RWPE2 (cell line): ENCODE data around the gene DCLRE1B.
A peak's percentile ranks its signal among the peaks of the same experiment; 100 is the strongest.

Experiments
- ATAC-seq: fragments of 200-7000 bp; cut with Tn5 transposase; 3 replicates; pipeline ENCODE4 v1.9.1; 2021; ENCODE audit warnings: low read depth
- DNase-seq: peaks from one replicate; pipeline ENCODE4 v3.0.0-alpha.2; 2020; ENCODE audit warnings: low spot score
- H3K27ac ChIP-seq: fragments of 450-650 bp; 2 replicates; pipeline ENCODE4 v1.5.1; 2017; ENCODE audit warnings: mild to moderate bottlenecking; ENCODE audit not compliant: poor library complexity, severe bottlenecking
- H3K27me3 ChIP-seq: fragments of 250-450 bp; sonication (Bioruptor Pico); 2 replicates; pipeline ENCODE4 v1.5.1; 2021; ENCODE audit warnings: mild to moderate bottlenecking, moderate library complexity; ENCODE audit not compliant: insufficient read depth, poor library complexity, severe bottlenecking
- H3K36me3 ChIP-seq: fragments of 250-450 bp; sonication (Bioruptor Pico); 2 replicates; pipeline ENCODE4 v1.5.1; 2020; ENCODE audit warnings: low read depth, mild to moderate bottlenecking, moderate library complexity
- H3K4me1 ChIP-seq: fragments of 250-450 bp; sonication (Bioruptor Pico); 2 replicates; pipeline ENCODE4 v1.5.1; 2021; ENCODE audit warnings: mild to moderate bottlenecking, moderate library complexity; ENCODE audit not compliant: insufficient read depth, poor library complexity, severe bottlenecking
- H3K4me3 ChIP-seq: fragments of 250-450 bp; sonication (Bioruptor Pico); 2 replicates; pipeline ENCODE4 v1.5.1; 2021; ENCODE audit warnings: mild to moderate bottlenecking, moderate library complexity; ENCODE audit not compliant: severe bottlenecking
- H3K9me3 ChIP-seq: fragments of 250-450 bp; sonication (Bioruptor Pico); 2 replicates; pipeline ENCODE4 v1.5.1; 2021; ENCODE audit warnings: mild to moderate bottlenecking, moderate library complexity; ENCODE audit not compliant: severe bottlenecking
- TF ChIP-seq, protein P1 (sequence below): fragments of 450-650 bp; IDR thresholded peaks from one replicate; pipeline ENCODE4 v1.5.1; 2017; ENCODE audit warnings: mild to moderate bottlenecking, moderate library complexity; ENCODE audit not compliant: poor library complexity, severe bottlenecking

Gene DCLRE1B

GRCh38 chr1:113901191-113901590, 3.9 kb upstream of the DCLRE1B start:
- no peak for DNase-seq
- Histone ChIP-seq H3K36me3 (peaks cover 44% of the 10 kb centered on the region), H3K9me3 (no peaks in the 10 kb centered on the region), H3K27me3 (no peaks in the 10 kb centered on the region), H3K4me3 (no peak overlapping the region), H3K4me1 (peaks cover 6% of the 10 kb centered on the region), H3K27ac (no peak overlapping the region)
- no peak for ATAC-seq
- TF ChIP-seq, protein P1, sequence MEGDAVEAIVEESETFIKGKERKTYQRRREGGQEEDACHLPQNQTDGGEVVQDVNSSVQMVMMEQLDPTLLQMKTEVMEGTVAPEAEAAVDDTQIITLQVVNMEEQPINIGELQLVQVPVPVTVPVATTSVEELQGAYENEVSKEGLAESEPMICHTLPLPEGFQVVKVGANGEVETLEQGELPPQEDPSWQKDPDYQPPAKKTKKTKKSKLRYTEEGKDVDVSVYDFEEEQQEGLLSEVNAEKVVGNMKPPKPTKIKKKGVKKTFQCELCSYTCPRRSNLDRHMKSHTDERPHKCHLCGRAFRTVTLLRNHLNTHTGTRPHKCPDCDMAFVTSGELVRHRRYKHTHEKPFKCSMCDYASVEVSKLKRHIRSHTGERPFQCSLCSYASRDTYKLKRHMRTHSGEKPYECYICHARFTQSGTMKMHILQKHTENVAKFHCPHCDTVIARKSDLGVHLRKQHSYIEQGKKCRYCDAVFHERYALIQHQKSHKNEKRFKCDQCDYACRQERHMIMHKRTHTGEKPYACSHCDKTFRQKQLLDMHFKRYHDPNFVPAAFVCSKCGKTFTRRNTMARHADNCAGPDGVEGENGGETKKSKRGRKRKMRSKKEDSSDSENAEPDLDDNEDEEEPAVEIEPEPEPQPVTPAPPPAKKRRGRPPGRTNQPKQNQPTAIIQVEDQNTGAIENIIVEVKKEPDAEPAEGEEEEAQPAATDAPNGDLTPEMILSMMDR, result no peak

GRCh38 chr1:113903501-113904292, 1.4 kb upstream of the DCLRE1B start:
- no peak for DNase-seq

GRCh38 chr1:113904293-113904673, 843 bp upstream of the DCLRE1B start:
- Histone ChIP-seq H3K27ac (peak overlapping the region; percentile 70), H3K27me3 (no peaks in the 10 kb centered on the region), H3K4me1 (peaks cover 6% of the 10 kb centered on the region), H3K36me3 (peaks cover 36% of the 10 kb centered on the region), H3K4me3 (peak overlapping the region; percentile 61), H3K9me3 (no peaks in the 10 kb centered on the region)
- no peak for DNase-seq
- no peak for ATAC-seq
- TF ChIP-seq, protein P1, result no peak

More at GRCh38 chr1:113903501-113904292, 1.4 kb upstream of the DCLRE1B start:
- H3K27me3 ChIP-seq, result no peaks in the 10 kb centered on the region
- no peaks in the 10 kb centered on the region for H3K9me3 ChIP-seq
- H3K36me3 ChIP-seq, result peaks cover 36% of the 10 kb centered on the region
- ATAC-seq, result no peak
- TF ChIP-seq, protein P1, result no peak
- H3K27ac ChIP-seq, result peak overlapping the region; percentile 70
- peak overlapping the region; percentile 61 for H3K4me3 ChIP-seq
- peaks cover 6% of the 10 kb centered on the region for H3K4me1 ChIP-seq

DNA sequence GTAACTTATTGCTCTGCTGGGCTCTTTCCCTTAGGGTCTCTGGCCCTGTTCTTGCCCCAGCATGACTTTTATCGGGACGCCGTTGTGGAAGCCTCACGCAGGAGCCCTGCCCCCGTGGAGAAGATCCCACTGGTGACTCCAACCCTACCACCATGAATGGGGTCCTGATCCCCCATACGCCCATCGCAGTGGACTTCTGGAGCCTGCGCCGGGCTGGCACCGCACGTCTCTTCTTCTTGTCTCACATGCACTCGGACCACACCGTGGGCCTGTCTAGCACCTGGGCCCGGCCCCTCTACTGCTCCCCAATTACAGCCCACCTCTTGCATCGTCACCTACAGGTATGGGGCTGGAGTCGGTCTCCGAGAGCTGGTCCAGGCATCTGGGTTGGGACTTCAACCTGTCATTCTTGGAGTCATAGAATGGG, 322 bp downstream of the DCLRE1B start:
- no peaks in the 10 kb centered on the region for H3K27me3 ChIP-seq
- TF ChIP-seq, protein P1, result peak; percentile 39
- H3K36me3 ChIP-seq, result peaks cover 38% of the 10 kb centered on the region
- H3K4me3 ChIP-seq, result peak overlapping the region; percentile 61
- peaks cover 6% of the 10 kb centered on the region for H3K4me1 ChIP-seq
- peak; percentile 16; the same call in 2 of the 3 replicates for ATAC-seq
- H3K9me3 ChIP-seq, result no peaks in the 10 kb centered on the region
- H3K27ac ChIP-seq, result peak overlapping the region; percentile 70
- no peak for DNase-seq
